GM19467 (cell line): ENCODE data around the gene LARP4B.

Experiments
- ATAC-seq: cut with Tn5 transposase; IDR thresholded peaks from one replicate; pipeline ENCODE4 v1.9.1; 2021; ENCODE audit warnings: mild to moderate bottlenecking, moderate library complexity; ENCODE audit not compliant: unreplicated experiment

Gene LARP4B

GRCh38 chr10:931326-932318 is at the start of gene LARP4B:
Gene LARP4B, minus strand, starts transcription at chr10:931705. Its CDS starts 45,984 bp downstream, at chr10:885721.
- peak; percentile 93 for ATAC-seq

- ATAC-seq: no peak
Measured at GRCh38 chr10:980468-981093, 49.1 kb upstream of the LARP4B start.

GRCh38 chr10:978826-979421 is 47.4 kb upstream of the LARP4B start:
- ATAC-seq: no peak

GRCh38 chr10:976316-976715 is 44.8 kb upstream of the LARP4B start:
- no peak for ATAC-seq

GRCh38 chr10:974785-975074 is 43.2 kb upstream of the LARP4B start:
- no peak for ATAC-seq

- no peak for ATAC-seq
Measured at GRCh38 chr10:974038-974784, 42.7 kb upstream of the LARP4B start.

GRCh38 chr10:972763-973162 is 41.3 kb upstream of the LARP4B start:
- no peak for ATAC-seq

GRCh38 chr10:971613-972012 is 40.1 kb upstream of the LARP4B start:
- ATAC-seq: no peak

- no peak for ATAC-seq
Measured at GRCh38 chr10:971150-971542, 39.6 kb upstream of the LARP4B start.

- no peak for ATAC-seq
Measured at GRCh38 chr10:970311-971149, 39.0 kb upstream of the LARP4B start.

GRCh38 chr10:969473-970150 is 38.1 kb upstream of the LARP4B start:
- no peak for ATAC-seq

GRCh38 chr10:968546-969199 is 37.2 kb upstream of the LARP4B start:
- no peak for ATAC-seq

- no peak for ATAC-seq
Measured at GRCh38 chr10:966466-967235, 35.1 kb upstream of the LARP4B start.

- ATAC-seq: no peak
Measured at GRCh38 chr10:964988-965417, 33.5 kb upstream of the LARP4B start.

- ATAC-seq: no peak
Measured at GRCh38 chr10:964321-964987, 32.9 kb upstream of the LARP4B start.

GRCh38 chr10:963655-964054 is 32.1 kb upstream of the LARP4B start:
- no peak for ATAC-seq

- ATAC-seq: no peak
Measured at GRCh38 chr10:963186-963585, 31.7 kb upstream of the LARP4B start.

- ATAC-seq: no peak
Measured at GRCh38 chr10:962342-962741, 30.8 kb upstream of the LARP4B start.
